SU-DHL-6 (cell line): ENCODE measurements around the gene WBP2NL.

Experiments used
- EZH2phosphoT487 ChIP-seq: fragments of 200-600 bp; sonication (generic), shearing (Covaris generic); conservative IDR thresholded peaks from 2 replicates; pipeline ENCODE4 v1.6.1; 2018; ENCODE audit warnings: mild to moderate bottlenecking, antibody characterized with exemption, low read length, moderate library complexity, mixed read lengths
- TF ChIP-seq, protein P1 (sequence below): fragments of 200-600 bp; sonication (generic); IDR thresholded peaks from one replicate; pipeline ENCODE4 v1.5.1; 2017; ENCODE audit warnings: antibody characterized with exemption, mild to moderate bottlenecking, low read length, moderate library complexity; ENCODE audit not compliant: insufficient read depth, poor library complexity, severe bottlenecking

DNA sequence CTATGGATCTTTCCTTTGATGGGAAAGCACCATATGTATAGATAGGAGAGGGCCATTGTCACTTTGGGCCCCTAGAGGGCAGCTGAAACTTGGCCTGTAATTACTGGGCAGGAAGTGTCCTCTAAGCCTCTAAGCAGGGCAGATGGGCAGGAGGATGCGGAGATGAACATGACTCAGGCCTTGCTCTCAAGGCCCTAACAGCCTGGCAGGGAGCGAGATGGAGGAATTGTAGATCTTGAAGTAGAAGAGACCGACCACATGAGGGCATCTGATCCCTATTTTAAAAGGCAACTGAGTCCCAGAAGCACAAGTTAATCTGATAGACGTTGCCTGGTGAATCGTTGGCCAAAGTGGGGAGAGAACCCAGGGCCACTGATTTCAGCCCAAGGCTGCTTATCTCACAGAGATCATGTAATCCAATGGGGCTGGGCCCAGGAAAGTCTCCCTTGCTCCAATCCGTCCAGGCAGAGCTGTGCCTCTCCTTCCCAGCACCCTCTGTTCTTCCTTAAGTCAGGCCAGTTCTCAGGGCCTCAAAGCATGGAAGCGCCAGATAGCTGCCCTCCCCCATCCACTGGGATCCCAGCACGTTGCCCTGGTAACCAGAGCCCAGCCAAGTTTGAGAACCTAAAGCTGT lies 31.9 kb upstream of the WBP2NL start:
- TF ChIP-seq, protein P1, sequence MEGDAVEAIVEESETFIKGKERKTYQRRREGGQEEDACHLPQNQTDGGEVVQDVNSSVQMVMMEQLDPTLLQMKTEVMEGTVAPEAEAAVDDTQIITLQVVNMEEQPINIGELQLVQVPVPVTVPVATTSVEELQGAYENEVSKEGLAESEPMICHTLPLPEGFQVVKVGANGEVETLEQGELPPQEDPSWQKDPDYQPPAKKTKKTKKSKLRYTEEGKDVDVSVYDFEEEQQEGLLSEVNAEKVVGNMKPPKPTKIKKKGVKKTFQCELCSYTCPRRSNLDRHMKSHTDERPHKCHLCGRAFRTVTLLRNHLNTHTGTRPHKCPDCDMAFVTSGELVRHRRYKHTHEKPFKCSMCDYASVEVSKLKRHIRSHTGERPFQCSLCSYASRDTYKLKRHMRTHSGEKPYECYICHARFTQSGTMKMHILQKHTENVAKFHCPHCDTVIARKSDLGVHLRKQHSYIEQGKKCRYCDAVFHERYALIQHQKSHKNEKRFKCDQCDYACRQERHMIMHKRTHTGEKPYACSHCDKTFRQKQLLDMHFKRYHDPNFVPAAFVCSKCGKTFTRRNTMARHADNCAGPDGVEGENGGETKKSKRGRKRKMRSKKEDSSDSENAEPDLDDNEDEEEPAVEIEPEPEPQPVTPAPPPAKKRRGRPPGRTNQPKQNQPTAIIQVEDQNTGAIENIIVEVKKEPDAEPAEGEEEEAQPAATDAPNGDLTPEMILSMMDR = peak; percentile 24
- no peak for TF ChIP-seq EZH2phosphoT487
